HUDEP-2 (cell line): Measurements from ENCODE around the gene PDE4C.
A peak's percentile ranks its signal among the peaks of the same experiment; 100 is the strongest.
"Not testable (repeated sequence)": the region's sequence is repeated elsewhere in the genome, so short reads cannot be mapped to it uniquely, and the experiment has no call there.

ENCODE experiments used
- DNase-seq, 76 experiments: peaks; one replicate each; lab custom pipeline; 2025; ENCODE audit not compliant: unreplicated experiment in 76 of 76; lab: John Stamatoyannopoulos, UW

Gene PDE4C

GRCh38 chr19:18224525-18225354, 1.5 kb downstream of the PDE4C start:
- peak; percentile 79 to 100 (median 99) for DNase-seq

GRCh38 chr19:18223860-18224524, 2.2 kb downstream of the PDE4C start:
- DNase-seq, result peak in 75 of 76 experiments; percentile 56 to 98 (median 83)

- no peak for DNase-seq
Observed at GRCh38 chr19:18221815-18222725, 4.2 kb downstream of the PDE4C start.

- DNase-seq, result peak in 6 of 76 experiments; percentile 9 to 26 (median 15)
Observed at GRCh38 chr19:18220632-18221275, 5.5 kb downstream of the PDE4C start.

- DNase-seq, result no peak
Observed at GRCh38 chr19:18219911-18220631, 6.2 kb downstream of the PDE4C start.

GRCh38 chr19:18218600-18218999, 7.6 kb downstream of the PDE4C start:
- DNase-seq, result no peak

- no peak for DNase-seq
Observed at GRCh38 chr19:18218159-18218558, 8.1 kb downstream of the PDE4C start.

GRCh38 chr19:18216789-18217188, 9.4 kb downstream of the PDE4C start:
- DNase-seq, result no peak

- DNase-seq, result peak in 3 of 76 experiments; percentile 25 to 31 (median 26)
Observed at GRCh38 chr19:18214779-18215433, 11.3 kb downstream of the PDE4C start.

GRCh38 chr19:18211683-18212082, 14.6 kb downstream of the PDE4C start:
- no peak for DNase-seq

- not testable (repeated sequence) for DNase-seq
Observed at GRCh38 chr19:18209912-18210311, 16.3 kb downstream of the PDE4C start.

- peak in 28 of 76 experiments; percentile 13 to 45 (median 32) for DNase-seq
Observed at GRCh38 chr19:18208098-18208951, 17.9 kb downstream of the PDE4C start.

- DNase-seq, result no peak
Observed at GRCh38 chr19:18206018-18206417, 20.2 kb downstream of the PDE4C start.

GRCh38 chr19:18205200-18205892, 20.9 kb downstream of the PDE4C start:
- DNase-seq, result peak in 18 of 76 experiments; percentile 6 to 44 (median 24)

GRCh38 chr19:18204394-18205199, 21.6 kb downstream of the PDE4C start:
- DNase-seq, result peak in 8 of 76 experiments; percentile 47 to 65 (median 58)

GRCh38 chr19:18203863-18204393, 22.3 kb downstream of the PDE4C start, which contains the start of gene RAB3A:
RAB3A (minus strand) TSS chr19:18204042; CDS start chr19:18202740, 1,302 bp downstream.
- DNase-seq, result peak in 75 of 76 experiments; percentile 94 to 100 (median 100)
